MM.1S (cell line): Measurements from ENCODE around the gene GMFB.

Experiments used
- EZH2phosphoT487 ChIP-seq: fragments of 300-600 bp; sonication (generic); IDR thresholded peaks from 2 replicates; pipeline ENCODE4 v1.6.1; 2018; ENCODE audit warnings: antibody characterized with exemption, low read length
- TF ChIP-seq, protein P1 (sequence below): fragments of 300-600 bp; sonication (generic); IDR thresholded peaks from 2 replicates; pipeline ENCODE4 v1.5.1; 2016; ENCODE audit warnings: antibody characterized with exemption, low read length, mixed read lengths

DNA sequence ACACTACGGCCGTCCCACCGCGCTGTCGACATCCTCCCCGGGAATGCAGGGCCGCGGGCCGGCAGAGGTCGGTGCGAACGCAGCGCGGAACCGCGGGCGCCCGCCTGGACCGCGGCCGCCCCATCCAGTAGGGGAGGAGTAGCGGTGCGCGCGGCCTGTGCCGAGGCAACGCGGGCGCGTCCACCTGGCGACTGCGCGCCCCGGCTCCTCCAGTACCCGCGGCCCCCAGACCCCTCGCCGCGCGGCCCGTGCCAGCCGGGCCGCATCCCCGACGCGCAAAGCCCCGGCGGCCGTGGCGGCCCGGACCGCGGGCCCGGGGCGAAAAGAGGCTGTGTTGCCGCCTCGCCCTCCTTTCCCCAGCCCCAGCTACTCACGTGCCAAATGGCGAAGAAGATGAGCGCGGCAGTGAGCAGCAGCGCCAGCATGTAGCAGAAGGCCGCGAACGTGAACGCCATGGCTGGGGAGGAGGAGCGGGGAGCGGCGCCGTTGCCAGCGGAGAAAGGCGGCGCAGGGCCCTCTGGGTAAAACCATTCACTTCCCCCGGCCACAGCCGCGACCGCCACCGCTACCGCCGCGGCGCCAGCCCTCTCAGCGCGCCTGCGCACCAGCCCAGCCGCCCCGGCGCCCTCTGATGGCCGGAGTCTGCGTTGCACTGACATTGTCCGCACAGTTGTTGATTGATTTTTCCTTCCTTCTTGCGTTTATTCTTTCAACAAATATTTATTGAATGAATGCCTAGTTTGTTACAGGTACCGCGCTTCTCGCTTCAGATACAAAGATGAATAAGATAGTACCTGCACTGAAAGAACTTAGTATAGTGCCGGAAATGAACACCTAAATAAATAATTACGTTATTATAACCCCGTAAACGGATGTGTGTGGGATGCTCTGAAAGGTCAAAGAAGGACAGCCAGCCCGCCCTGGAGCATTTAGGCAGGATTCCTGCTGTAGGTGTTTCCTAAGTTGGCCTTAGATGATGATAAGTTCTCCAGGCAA is 47.6 kb downstream of the GMFB start, which contains the start of gene CNIH1:
- TF ChIP-seq, protein P1, sequence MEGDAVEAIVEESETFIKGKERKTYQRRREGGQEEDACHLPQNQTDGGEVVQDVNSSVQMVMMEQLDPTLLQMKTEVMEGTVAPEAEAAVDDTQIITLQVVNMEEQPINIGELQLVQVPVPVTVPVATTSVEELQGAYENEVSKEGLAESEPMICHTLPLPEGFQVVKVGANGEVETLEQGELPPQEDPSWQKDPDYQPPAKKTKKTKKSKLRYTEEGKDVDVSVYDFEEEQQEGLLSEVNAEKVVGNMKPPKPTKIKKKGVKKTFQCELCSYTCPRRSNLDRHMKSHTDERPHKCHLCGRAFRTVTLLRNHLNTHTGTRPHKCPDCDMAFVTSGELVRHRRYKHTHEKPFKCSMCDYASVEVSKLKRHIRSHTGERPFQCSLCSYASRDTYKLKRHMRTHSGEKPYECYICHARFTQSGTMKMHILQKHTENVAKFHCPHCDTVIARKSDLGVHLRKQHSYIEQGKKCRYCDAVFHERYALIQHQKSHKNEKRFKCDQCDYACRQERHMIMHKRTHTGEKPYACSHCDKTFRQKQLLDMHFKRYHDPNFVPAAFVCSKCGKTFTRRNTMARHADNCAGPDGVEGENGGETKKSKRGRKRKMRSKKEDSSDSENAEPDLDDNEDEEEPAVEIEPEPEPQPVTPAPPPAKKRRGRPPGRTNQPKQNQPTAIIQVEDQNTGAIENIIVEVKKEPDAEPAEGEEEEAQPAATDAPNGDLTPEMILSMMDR, result peak; percentile 71
- no peak for TF ChIP-seq EZH2phosphoT487
